H1 (cell line): Measurements from ENCODE around the gene SPTBN4. TPM values are rescaled to one million over a fixed set of nuclear protein-coding genes. Genes with fewer than 3 reads are reported as not detected.

Experiments used
- CTCF ChIA-PET: fragments of 300-600 bp; sonication (Branson Sonifier 250); formaldehyde crosslinking; loops from one replicate; lab custom pipeline; 2021; ENCODE audit not compliant: partially characterized antibody; lab: Charles Lee
- POLR2A ChIA-PET: fragments of 300-600 bp; sonication (Branson Sonifier 250); formaldehyde crosslinking; loops from one replicate; lab custom pipeline; 2021; ENCODE audit warnings: inconsistent platforms; ENCODE audit not compliant: partially characterized antibody; lab: Charles Lee
- DNase-seq, 2 experiments: peaks; one replicate each; pipeline versions ENCODE4 v3.0.0 to v3.0.0-alpha.2; 2010 to 2022; ENCODE audit warnings: low spot score in 2 of 2, low read depth in 1 of 2, mixed read lengths in 1 of 2
- FAIRE-seq: peaks from 2 replicates; lab custom pipeline; 2011; peaks lifted over from hg19 to GRCh38; lab: Jason Lieb, UNC
- H2AFZ ChIP-seq: 2 replicates; pipeline ENCODE4 v1.8.1; 2012; ENCODE audit warnings: low read length, inconsistent platforms
- H2AK5ac ChIP-seq: 2 replicates; pipeline ENCODE4 v1.6.1; 2013; ENCODE audit warnings: low read depth, low read length
- H2BK120ac ChIP-seq: replicated peaks from 2 replicates; pipeline ENCODE3; 2013; ENCODE audit warnings: low read depth, low read length, inconsistent platforms
- H2BK12ac ChIP-seq: 2 replicates; pipeline ENCODE4 v1.6.1; 2013; ENCODE audit warnings: low read depth, low read length
- H2BK15ac ChIP-seq: 2 replicates; pipeline ENCODE4 v1.6.1; 2013; ENCODE audit warnings: low read length
- H2BK20ac ChIP-seq: 2 replicates; pipeline ENCODE4 v1.6.1; 2013; ENCODE audit warnings: low read length
- H2BK5ac ChIP-seq: 2 replicates; pipeline ENCODE4 v1.6.1; 2013; ENCODE audit warnings: low read depth, low read length
- H3K14ac ChIP-seq: 2 replicates; pipeline ENCODE4 v1.6.1; 2013; ENCODE audit warnings: inconsistent platforms; ENCODE audit not compliant: insufficient read length
- H3K18ac ChIP-seq: 2 replicates; pipeline ENCODE4 v1.6.1; 2013; ENCODE audit warnings: low read length; ENCODE audit errors: extremely low read depth
- H3K23ac ChIP-seq: 2 replicates; pipeline ENCODE4 v1.6.1; 2013; ENCODE audit warnings: inconsistent platforms; ENCODE audit not compliant: insufficient read length
- H3K23me2 ChIP-seq: 2 replicates; pipeline ENCODE4 v1.6.1; 2013; ENCODE audit warnings: low read depth, low read length
- H3K27ac ChIP-seq: 2 replicates; pipeline ENCODE4 v1.6.1; 2011; ENCODE audit warnings: low read depth, low read length, inconsistent platforms
- H3K27me3 ChIP-seq, 4 experiments: replicated peaks in 1 of 4; 1 replicate in 1 of 4; 2 replicates in 3 of 4; pipeline versions ENCODE4 v1.6.1 to v1.8.1; 2011 to 2013; ENCODE audit warnings: low read length in 3 of 4, mild to moderate bottlenecking in 3 of 4, inconsistent platforms in 2 of 4, mixed read lengths in 2 of 4, moderate library complexity in 1 of 4; ENCODE audit not compliant: control insufficient read depth in 3 of 4, insufficient read depth in 3 of 4; ENCODE audit errors: extremely low read depth in 1 of 4
- H3K36me3 ChIP-seq, 4 experiments: 2 replicates each; pipeline versions ENCODE4 v1.6.1 to v1.8.1; 2011 to 2013; ENCODE audit warnings: mild to moderate bottlenecking in 4 of 4, low read length in 3 of 4, moderate library complexity in 2 of 4, control low read depth in 1 of 4, inconsistent platforms in 1 of 4; ENCODE audit not compliant: insufficient read depth in 4 of 4, control insufficient read depth in 2 of 4
- H3K4ac ChIP-seq: replicated peaks from 2 replicates; pipeline ENCODE3; 2013; ENCODE audit warnings: low read length, low read depth, mixed read lengths, inconsistent platforms; ENCODE audit not compliant: insufficient read length
- H3K4me1 ChIP-seq, 4 experiments: replicated peaks in 1 of 4; 1 replicate in 1 of 4; 2 replicates in 3 of 4; pipeline versions ENCODE4 v1.6.1 to v1.8.1; 2011 to 2013; ENCODE audit warnings: low read length in 3 of 4, inconsistent platforms in 2 of 4, mixed read lengths in 1 of 4; ENCODE audit not compliant: insufficient read depth in 4 of 4, control insufficient read depth in 3 of 4
- H3K4me2 ChIP-seq, 2 experiments: 2 replicates each; pipeline versions ENCODE4 v1.6.1 to v1.8.1; 2011 to 2013; ENCODE audit warnings: low read depth in 2 of 2, low read length in 2 of 2, control low read depth in 1 of 2, inconsistent platforms in 1 of 2, mild to moderate bottlenecking in 1 of 2; ENCODE audit not compliant: insufficient read depth in 1 of 2
- H3K4me3 ChIP-seq, 4 experiments: fragments of 200-600, 300-600 bp in 1 of 4; sonication (generic), shearing (Covaris generic), sonication (Bioruptor Twin) in 1 of 4; 2 replicates each; pipeline versions ENCODE4 v1.5.1 to v1.8.1; 2011 to 2016; ENCODE audit warnings: low read length in 4 of 4, low read depth in 3 of 4, control low read depth in 2 of 4, inconsistent platforms in 2 of 4, mild to moderate bottlenecking in 2 of 4, mixed read lengths in 1 of 4, moderate library complexity in 1 of 4; ENCODE audit not compliant: insufficient read depth in 2 of 4; ENCODE audit errors: extremely low read depth in 1 of 4
- H3K56ac ChIP-seq: replicated peaks from 2 replicates; pipeline ENCODE3; 2013; ENCODE audit warnings: low read depth, mild to moderate bottlenecking, mixed read lengths, low read length, inconsistent platforms; ENCODE audit not compliant: insufficient read length
- H3K79me1 ChIP-seq: 2 replicates; pipeline ENCODE4 v1.6.1; 2013; ENCODE audit warnings: low read depth, low read length, control low read depth
- H3K79me2 ChIP-seq, 2 experiments: 2 replicates each; pipeline versions ENCODE4 v1.6.1 to v1.8.1; 2012 to 2013; ENCODE audit warnings: low read length in 2 of 2, mild to moderate bottlenecking in 2 of 2, inconsistent platforms in 1 of 2; ENCODE audit not compliant: insufficient read depth in 2 of 2, control insufficient read depth in 1 of 2
- H3K9ac ChIP-seq, 4 experiments: replicated peaks in 1 of 4; 1 replicate in 1 of 4; 2 replicates in 3 of 4; pipeline versions ENCODE4 v1.6.1 to v1.8.1; 2011 to 2013; ENCODE audit warnings: low read depth in 3 of 4, low read length in 3 of 4, control low read depth in 2 of 4, mild to moderate bottlenecking in 2 of 4, moderate library complexity in 2 of 4, inconsistent platforms in 1 of 4; ENCODE audit errors: extremely low read depth in 1 of 4
- H3K9me3 ChIP-seq, 2 experiments: 2 replicates each; pipeline versions ENCODE4 v1.6.1 to v1.8.1; 2012 to 2013; ENCODE audit warnings: mild to moderate bottlenecking in 2 of 2, moderate library complexity in 2 of 2, control low read depth in 1 of 2, inconsistent platforms in 1 of 2, low read depth in 1 of 2, low read length in 1 of 2, mixed read lengths in 1 of 2; ENCODE audit not compliant: insufficient read depth in 2 of 2
- H4K20me1 ChIP-seq, 2 experiments: replicated peaks in 1 of 2; 2 replicates each; pipeline versions ENCODE3 to v1.8.1; 2011 to 2013; ENCODE audit warnings: inconsistent platforms in 2 of 2, low read length in 2 of 2, mild to moderate bottlenecking in 1 of 2; ENCODE audit not compliant: insufficient read depth in 2 of 2, control insufficient read depth in 1 of 2
- H4K5ac ChIP-seq: 2 replicates; pipeline ENCODE4 v1.6.1; 2013; ENCODE audit warnings: low read length, low read depth, mixed read lengths, inconsistent platforms; ENCODE audit not compliant: insufficient read length
- H4K8ac ChIP-seq: 2 replicates; pipeline ENCODE4 v1.8.0; 2013; ENCODE audit warnings: mild to moderate bottlenecking, moderate library complexity, low read length, inconsistent platforms; ENCODE audit not compliant: insufficient read depth; ENCODE audit errors: extremely low read depth
- H4K91ac ChIP-seq: replicated peaks from 2 replicates; pipeline ENCODE3; 2013; ENCODE audit warnings: low read length, mixed read lengths, inconsistent platforms; ENCODE audit not compliant: insufficient read length
- RXRA ChIP-seq: IDR thresholded peaks from 2 replicates; pipeline ENCODE4 v1.6.1; 2011; ENCODE audit warnings: low read depth, mild to moderate bottlenecking, low read length, moderate library complexity; ENCODE audit not compliant: insufficient read depth
- WGBS, 2 experiments: shearing (Covaris generic) in 1 of 2; methylation state at CpG; one replicate each; pipeline versions ENCODE4 v1.1.6 to v1.1.7; 2013 to 2015; ENCODE audit warnings: low lambda C conversion rate in 2 of 2, mixed read lengths in 2 of 2, inconsistent platforms in 1 of 2, low coverage in 1 of 2, missing lambda C conversion rate in 1 of 2; ENCODE audit not compliant: insufficient replicate concordance in 2 of 2, insufficient coverage in 1 of 2, insufficient read length in 1 of 2; ENCODE audit errors: extremely low coverage in 1 of 2, missing lambda C conversion rate in 1 of 2; 5-methylcytosine and 5-hydroxymethylcytosine counted together
- polyA plus RNA-seq, 7 experiments: library from polyadenylated mRNA; depleted of rRNA in 3 of 7; stranded (reverse) in 5 of 7; unstranded in 2 of 7; fragments of >200 nt in 5 of 7; fragments of 200-250 nt in 2 of 7; gene quantifications; 1 replicate in 5 of 7; 2 replicates in 1 of 7; 4 replicates in 1 of 7; pipeline versions ENCODE4 v1.2.1 to v1.2.3, GENCODE V29; 2011 to 2013; ENCODE audit warnings: missing spikeins in 2 of 7, mixed read lengths in 2 of 7
- total RNA-seq: library from RNA; stranded (reverse); fragmentation: NEBNext Ultra II Directional; extraction: Animal tissue kit (Norgen Biotek cat#: 25700); gene quantifications from 2 replicates; pipeline ENCODE4 v1.2.1, GENCODE V29; 2021

SPTBN4 gene
- total and polyA plus RNA-seq, 2 of the 8 experiments (the other 6 are each of a cell fraction or from before 2014, with no cell fraction given), result 1.9 to 3.0 TPM

- H2AFZ ChIP-seq, result no peak overlapping the region
- H2AK5ac ChIP-seq, result no peak overlapping the region
- no peak overlapping the region for H3K56ac ChIP-seq
- no peak overlapping the region for H2BK12ac ChIP-seq
- no peak overlapping the region for H2BK120ac ChIP-seq
- H4K5ac ChIP-seq, result no peak overlapping the region
- ChIA-PET POLR2A (interaction anchor here (0.8 kb wide), 1 partner anchor 25 kb away, joined by 3 read pairs; no protein-coding TSS in a partner anchor), CTCF (interaction anchor here (0.6 to 2.5 kb wide), 9 partner anchors 12 to 1050 kb away, joined by 3 to 13 read pairs (median 4); partner anchors contain the start of gene PRX)
- H3K79me1 ChIP-seq, result no peaks in the 10 kb centered on the region
- H3K36me3 ChIP-seq, result no peaks in the 10 kb centered on the region
- H2BK15ac ChIP-seq, result no peak overlapping the region
- TF ChIP-seq RXRA, result no peak
- no peak overlapping the region for H2BK20ac ChIP-seq
- H3K9ac ChIP-seq, result no peak overlapping the region
- H4K91ac ChIP-seq, result no peak overlapping the region
- H3K23me2 ChIP-seq, result peaks cover 5% of the 10 kb centered on the region
- no peak overlapping the region for H2BK5ac ChIP-seq
- H3K27me3 ChIP-seq, result peaks cover 3 to 13% (median 8%) of the 10 kb centered on the region in 4 experiments
- peaks cover 0 to 8% of the 10 kb centered on the region in 2 experiments; a peak in 2 of 4 replicates for H3K9me3 ChIP-seq
- H3K14ac ChIP-seq, result no peak overlapping the region
- H3K4me1 ChIP-seq, result peaks cover 0 to 7% (median 4%) of the 10 kb centered on the region in 4 experiments; a peak in 6 of 7 replicates
- H3K18ac ChIP-seq, result no peak overlapping the region
- no peak for DNase-seq
- 83% methylated on average over 12 of the region's 12 CpGs; no CpG with 5 or more reads in 1 of the 2 experiments for WGBS, 2 experiments
- H3K4me3 ChIP-seq, result no peak overlapping the region
- H3K23ac ChIP-seq, result no peak overlapping the region
- H4K8ac ChIP-seq, result peak overlapping the region; percentile 81
- H3K27ac ChIP-seq, result no peak overlapping the region
- H3K4me2 ChIP-seq, result no peak overlapping the region
- H3K79me2 ChIP-seq, result no peaks in the 10 kb centered on the region
- no peaks in the 10 kb centered on the region for H4K20me1 ChIP-seq
- no peak overlapping the region for H3K4ac ChIP-seq
- FAIRE-seq, result no peak
Measured at GRCh38 chr19:40525234-40526051, 58.6 kb downstream of the SPTBN4 start.
